CD4-positive, alpha-beta T cell treated with Interleukin-21 for 1 hour (primary cell): ENCODE measurements around the gene NRSN2.
A peak's percentile ranks its signal among the peaks of the same experiment; 100 is the strongest.
"Not testable (repeated sequence)": the region's sequence is repeated elsewhere in the genome, so short reads cannot be mapped to it uniquely, and the experiment has no call there.

Source experiments
- DNase-seq: peaks from one replicate; pipeline ENCODE4 v3.0.0-alpha.2; 2020

Gene NRSN2

GRCh38 chr20:354298-354977, 7.5 kb downstream of the NRSN2 start:
- peak; percentile 86 for DNase-seq

- DNase-seq = not testable (repeated sequence)
Observed at GRCh38 chr20:356154-356553, 9.2 kb downstream of the NRSN2 start.

GRCh38 chr20:356745-357144, 9.8 kb downstream of the NRSN2 start:
- DNase-seq = no peak

GRCh38 chr20:358891-359555, 12.1 kb downstream of the NRSN2 start:
- DNase-seq = no peak

GRCh38 chr20:361561-361960, 14.7 kb downstream of the NRSN2 start:
- DNase-seq = no peak

GRCh38 chr20:362271-363254, 15.7 kb downstream of the NRSN2 start:
- DNase-seq = peak; percentile 26

GRCh38 chr20:363319-364078, 16.6 kb downstream of the NRSN2 start:
- no peak for DNase-seq

- DNase-seq = no peak
Observed at GRCh38 chr20:364905-365794, 18.2 kb downstream of the NRSN2 start.

- DNase-seq = peak; percentile 25
Observed at GRCh38 chr20:366041-366718, 19.3 kb downstream of the NRSN2 start.

GRCh38 chr20:366719-367485, 20.0 kb downstream of the NRSN2 start:
- no peak for DNase-seq

GRCh38 chr20:367486-367887, 20.6 kb downstream of the NRSN2 start:
- no peak for DNase-seq

GRCh38 chr20:368915-369314, 22.0 kb downstream of the NRSN2 start:
- no peak for DNase-seq

GRCh38 chr20:370151-370600, 23.3 kb downstream of the NRSN2 start:
- DNase-seq = no peak

GRCh38 chr20:370977-371754, 24.3 kb downstream of the NRSN2 start:
- DNase-seq = no peak

- no peak for DNase-seq
Observed at GRCh38 chr20:371755-372542, 25.0 kb downstream of the NRSN2 start.

- not testable (repeated sequence) for DNase-seq
Observed at GRCh38 chr20:372543-373082, 25.7 kb downstream of the NRSN2 start.

GRCh38 chr20:373171-373890, 26.4 kb downstream of the NRSN2 start:
- DNase-seq = no peak
